Parathyroid adenoma (tissue), 2 donors: ENCODE data around the gene ZCCHC14.
"Not testable (repeated sequence)": the region's sequence is repeated elsewhere in the genome, so short reads cannot be mapped to it uniquely, and the experiment has no call there.

Experiments used
- H2AFZ ChIP-seq: fragments of 300-600 bp; sonication (generic); one replicate; pipeline ENCODE4 v1.7.0; 2017; ENCODE audit warnings: antibody characterized with exemption, mild to moderate bottlenecking
- H3K27ac ChIP-seq: fragments of 300-600 bp; sonication (generic); one replicate; pipeline ENCODE4 v1.7.0; 2017
- H3K27me3 ChIP-seq: fragments of 300-600 bp; sonication (generic); one replicate; pipeline ENCODE4 v1.7.0; 2017; ENCODE audit warnings: low read length; ENCODE audit not compliant: control insufficient read depth, insufficient read depth
- H3K36me3 ChIP-seq: fragments of 300-600 bp; sonication (generic); one replicate; pipeline ENCODE4 v1.7.0; 2017; ENCODE audit warnings: low read length; ENCODE audit not compliant: control insufficient read depth, insufficient read depth
- H3K4me1 ChIP-seq: fragments of 300-600 bp; sonication (generic); one replicate; pipeline ENCODE4 v1.7.0; 2017; ENCODE audit warnings: control low read depth
- H3K4me2 ChIP-seq: fragments of 300-600 bp; sonication (generic); one replicate; pipeline ENCODE4 v1.7.0; 2017; ENCODE audit warnings: low read length
- H3K4me3 ChIP-seq: fragments of 300-600 bp; sonication (generic); one replicate; pipeline ENCODE4 v1.7.0; 2017; ENCODE audit warnings: low read depth, low read length
- H3K79me2 ChIP-seq: fragments of 300-600 bp; sonication (generic); one replicate; pipeline ENCODE4 v1.7.0; 2017; ENCODE audit warnings: control low read depth
- H3K9ac ChIP-seq: fragments of 300-600 bp; sonication (generic); one replicate; pipeline ENCODE4 v1.7.0; 2017; ENCODE audit warnings: mild to moderate bottlenecking
- H3K9me3 ChIP-seq: fragments of 300-600 bp; sonication (generic); one replicate; pipeline ENCODE4 v1.7.0; 2017; ENCODE audit warnings: low read length; ENCODE audit not compliant: control insufficient read depth
- CTCF ChIP-seq: fragments of 300-600 bp; sonication (generic); IDR thresholded peaks from one replicate; pipeline ENCODE4 v1.7.0; 2017; ENCODE audit warnings: antibody characterized with exemption, mild to moderate bottlenecking
- donor health status: primary hyperparathyroidism.

Gene ZCCHC14

GRCh38 chr16:87489434-87490045, 3.3 kb downstream of the ZCCHC14 start:
- H3K36me3 ChIP-seq, result no peaks in the 10 kb centered on the region
- peaks cover 39% of the 10 kb centered on the region for H3K4me1 ChIP-seq
- H3K27me3 ChIP-seq, result no peaks in the 10 kb centered on the region
- peak overlapping the region; percentile 82 for H3K4me2 ChIP-seq
- no peak overlapping the region for H3K9ac ChIP-seq
- no peak overlapping the region for H2AFZ ChIP-seq
- H3K4me3 ChIP-seq, result no peak overlapping the region
- H3K9me3 ChIP-seq, result no peaks in the 10 kb centered on the region
- H3K27ac ChIP-seq, result no peak overlapping the region
- no peak for TF ChIP-seq CTCF
- H3K79me2 ChIP-seq, result peaks cover 19% of the 10 kb centered on the region

GRCh38 chr16:87488960-87489359, 3.9 kb downstream of the ZCCHC14 start:
- H3K27ac ChIP-seq, H3K36me3 ChIP-seq, H3K4me3 ChIP-seq, H3K9ac ChIP-seq, H3K27me3 ChIP-seq, H3K9me3 ChIP-seq, H2AFZ ChIP-seq: not testable (repeated sequence)
- H3K79me2 ChIP-seq, result peaks cover 24% of the 10 kb centered on the region
- H3K4me2 ChIP-seq, result peak overlapping the region; percentile 26
- H3K4me1 ChIP-seq, result peaks cover 45% of the 10 kb centered on the region

GRCh38 chr16:87487361-87487924, 5.4 kb downstream of the ZCCHC14 start:
- Histone ChIP-seq H3K79me2 (peaks cover 35% of the 10 kb centered on the region), H3K27ac (no peak overlapping the region), H3K9ac (no peak overlapping the region), H2AFZ (no peak overlapping the region), H3K27me3 (no peaks in the 10 kb centered on the region), H3K4me1 (peaks cover 48% of the 10 kb centered on the region), H3K36me3 (no peaks in the 10 kb centered on the region), H3K4me2 (peak overlapping the region; percentile 0), H3K9me3 (no peaks in the 10 kb centered on the region), H3K4me3 (no peak overlapping the region)
- TF ChIP-seq CTCF, result no peak

- Histone ChIP-seq H3K27me3 (no peaks in the 10 kb centered on the region), H2AFZ (no peak overlapping the region), H3K4me2 (peak overlapping the region; percentile 50), H3K27ac (peak overlapping the region; percentile 71), H3K36me3 (no peaks in the 10 kb centered on the region), H3K4me3 (no peak overlapping the region), H3K4me1 (peaks cover 48% of the 10 kb centered on the region), H3K79me2 (peaks cover 40% of the 10 kb centered on the region), H3K9me3 (no peaks in the 10 kb centered on the region), H3K9ac (no peak overlapping the region)
- TF ChIP-seq CTCF, result no peak
Measured at GRCh38 chr16:87486713-87487247, 6.0 kb downstream of the ZCCHC14 start.

- Histone ChIP-seq H3K4me3 (no peak overlapping the region), H3K27ac (peak overlapping the region; percentile 71), H3K4me2 (peak overlapping the region; percentile 50), H2AFZ (no peak overlapping the region), H3K9ac (no peak overlapping the region), H3K27me3 (no peaks in the 10 kb centered on the region), H3K79me2 (peaks cover 38% of the 10 kb centered on the region), H3K9me3 (no peaks in the 10 kb centered on the region), H3K36me3 (no peaks in the 10 kb centered on the region), H3K4me1 (peaks cover 45% of the 10 kb centered on the region)
- no peak for TF ChIP-seq CTCF
Measured at GRCh38 chr16:87486282-87486681, 6.5 kb downstream of the ZCCHC14 start.

- H3K9ac ChIP-seq, H3K36me3 ChIP-seq, H3K4me3 ChIP-seq, H3K9me3 ChIP-seq, H3K27me3 ChIP-seq, H2AFZ ChIP-seq: not testable (repeated sequence)
- Histone ChIP-seq H3K4me2 (peak overlapping the region; percentile 50), H3K27ac (peak overlapping the region; percentile 71), H3K79me2 (peaks cover 37% of the 10 kb centered on the region), H3K4me1 (peaks cover 41% of the 10 kb centered on the region)
Measured at GRCh38 chr16:87485792-87486191, 7.0 kb downstream of the ZCCHC14 start.
